GM15510 (cell line): ENCODE results near the gene COMMD6.
A peak's percentile ranks its signal among the peaks of the same experiment; 100 is the strongest.

Experiments used
- POLR2A ChIP-seq: IDR thresholded peaks from 3 replicates; pipeline ENCODE4 v1.6.1; 2011; ENCODE audit warnings: borderline replicate concordance; ENCODE audit not compliant: insufficient read length; ENCODE audit errors: extremely low read depth

The COMMD6 gene

GRCh38 chr13:75537401-75538365, at the start of gene COMMD6:
COMMD6 (minus strand) TSS chr13:75537841; CDS start chr13:75537805, 36 bp downstream.
- peak; percentile 95 for TF ChIP-seq POLR2A

GRCh38 chr13:75585153-75585552, 47.5 kb upstream of the COMMD6 start:
- TF ChIP-seq POLR2A, result no peak

GRCh38 chr13:75583091-75583490, 45.5 kb upstream of the COMMD6 start:
- TF ChIP-seq POLR2A, result no peak

- no peak for TF ChIP-seq POLR2A
Measured at GRCh38 chr13:75581874-75582640, 44.4 kb upstream of the COMMD6 start.

- TF ChIP-seq POLR2A, result no peak
Measured at GRCh38 chr13:75579529-75579928, 41.9 kb upstream of the COMMD6 start.

GRCh38 chr13:75569576-75569975, 31.9 kb upstream of the COMMD6 start:
- TF ChIP-seq POLR2A, result no peak

GRCh38 chr13:75566658-75567057, 29.0 kb upstream of the COMMD6 start:
- TF ChIP-seq POLR2A, result no peak

- no peak for TF ChIP-seq POLR2A
Measured at GRCh38 chr13:75558145-75558840, 20.7 kb upstream of the COMMD6 start.

GRCh38 chr13:75556961-75557360, 19.3 kb upstream of the COMMD6 start:
- TF ChIP-seq POLR2A, result no peak

- TF ChIP-seq POLR2A, result no peak
Measured at GRCh38 chr13:75555836-75556235, 18.2 kb upstream of the COMMD6 start.

GRCh38 chr13:75554981-75555380, 17.3 kb upstream of the COMMD6 start:
- TF ChIP-seq POLR2A, result no peak

- no peak for TF ChIP-seq POLR2A
Measured at GRCh38 chr13:75554464-75554863, 16.8 kb upstream of the COMMD6 start.

- no peak for TF ChIP-seq POLR2A
Measured at GRCh38 chr13:75550159-75550567, 12.5 kb upstream of the COMMD6 start.

GRCh38 chr13:75549262-75550158, 11.9 kb upstream of the COMMD6 start, which contains the start of gene UCHL3:
UCHL3 (plus strand) TSS chr13:75549791; CDS start chr13:75549821, 30 bp downstream.
- peak; percentile 89 for TF ChIP-seq POLR2A

- no peak for TF ChIP-seq POLR2A
Measured at GRCh38 chr13:75547917-75548316, 10.3 kb upstream of the COMMD6 start.
